Activated CD8-positive, alpha-beta memory T cell treated with anti-CD3 and anti-CD28 coated beads for 36 hours (primary cell): ENCODE results near the gene CAPN10. TPM values are rescaled to one million over a fixed set of nuclear protein-coding genes. Genes with fewer than 3 reads are reported as not detected.

Experiments used
- CTCF ChIA-PET: fragments of 350-600 bp; sonication (Branson Sonifier 250); formaldehyde crosslinking; loops from one replicate; lab custom pipeline; 2021; ENCODE audit warnings: antibody characterized with exemption; lab: Charles Lee
- POLR2A ChIA-PET: fragments of 350-600 bp; sonication (Branson Sonifier 250); formaldehyde crosslinking; loops from one replicate; lab custom pipeline; 2021; ENCODE audit warnings: antibody characterized with exemption; lab: Charles Lee
- total RNA-seq, 2 experiments: library from RNA; stranded (reverse); gene quantifications; one replicate each; pipeline ENCODE4 v1.2.3, GENCODE V29; 2021

The CAPN10 gene
- total RNA-seq, 2 experiments from 2014 or later, result 39.8 to 41.2 TPM

- POLR2A ChIA-PET, result no interaction called here
These were observed 7.3 kb downstream of the CAPN10 start for GRCh38 chr2:240593703-240594451.

GRCh38 chr2:240594511-240595380 is 8.2 kb downstream of the CAPN10 start:
- ChIA-PET POLR2A (no interaction called here), CTCF (interaction anchor here (0.9 to 1.6 kb wide), 3 partner anchors 13 to 33 kb away, joined by 3 to 4 read pairs (median 3); no protein-coding TSS in a partner anchor)

More at GRCh38 chr2:240593703-240594451, 7.3 kb downstream of the CAPN10 start:
- CTCF ChIA-PET, result interaction anchor here (0.9 to 1.6 kb wide), 3 partner anchors 12 to 34 kb away, joined by 3 to 4 read pairs (median 3); no protein-coding TSS in a partner anchor

GRCh38 chr2:240595381-240596079 is 9.0 kb downstream of the CAPN10 start:
- POLR2A ChIA-PET, result no interaction called here
- CTCF ChIA-PET, result interaction anchor here (1.6 kb wide), 1 partner anchor 32 kb away, joined by 4 read pairs; no protein-coding TSS in a partner anchor

- POLR2A ChIA-PET, result no interaction called here
- CTCF ChIA-PET, result no interaction called here
These were observed 9.5 kb downstream of the CAPN10 start for GRCh38 chr2:240596080-240596460.

DNA sequence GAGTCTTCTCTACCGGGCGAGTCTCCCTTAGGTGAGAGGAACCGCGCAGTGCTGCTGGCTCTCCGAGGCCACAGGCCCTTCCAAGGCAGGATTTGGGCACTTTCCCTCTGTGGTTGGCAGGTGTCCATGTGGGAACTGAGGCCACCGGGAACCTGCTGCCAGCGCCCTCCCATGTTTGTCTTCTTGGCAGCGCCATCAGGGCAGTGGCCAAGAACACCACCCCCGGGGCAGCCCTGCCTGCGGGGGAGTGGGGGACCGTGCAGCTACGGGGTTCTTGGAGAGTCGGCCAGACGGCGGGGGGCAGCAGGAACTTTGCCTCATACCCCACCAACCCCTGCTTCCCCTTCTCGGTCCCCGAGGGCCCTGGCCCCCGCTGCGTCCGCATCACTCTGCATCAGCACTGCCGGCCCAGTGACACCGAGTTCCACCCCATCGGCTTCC is 10.0 kb downstream of the CAPN10 start:
- CTCF ChIA-PET, result no interaction called here
- POLR2A ChIA-PET, result no interaction called here

- ChIA-PET POLR2A (no interaction called here), CTCF (no interaction called here)
These were observed 10.5 kb downstream of the CAPN10 start for GRCh38 chr2:240597054-240597418.

GRCh38 chr2:240597419-240598181 is 11.1 kb downstream of the CAPN10 start:
- ChIA-PET CTCF (no interaction called here), POLR2A (no interaction called here)

GRCh38 chr2:240598311-240598911 is 11.9 kb downstream of the CAPN10 start:
- ChIA-PET CTCF (no interaction called here), POLR2A (no interaction called here)

DNA sequence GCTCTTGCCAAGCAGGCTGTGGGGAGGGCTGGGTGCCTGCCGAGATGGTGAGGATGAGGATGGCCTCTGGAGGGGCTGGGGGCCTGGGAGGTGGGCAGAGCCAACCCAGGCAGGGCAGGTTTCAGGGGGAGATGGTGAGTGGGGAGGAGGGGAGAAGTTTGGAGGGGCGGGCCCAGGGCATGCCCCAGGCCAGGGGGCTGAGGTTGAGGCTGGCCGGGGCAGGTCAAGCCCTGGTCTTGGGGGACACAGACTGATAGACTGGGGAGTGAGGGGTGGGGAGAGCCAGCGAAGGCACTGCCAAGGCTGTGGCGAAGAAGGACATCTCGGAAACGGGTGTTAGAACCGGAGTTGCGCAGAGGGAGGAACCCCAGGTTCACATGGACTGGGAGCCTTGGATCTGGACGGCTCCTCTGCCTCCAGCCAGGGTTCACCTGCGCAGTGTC is 12.6 kb downstream of the CAPN10 start:
- ChIA-PET CTCF (no interaction called here), POLR2A (no interaction called here)

DNA sequence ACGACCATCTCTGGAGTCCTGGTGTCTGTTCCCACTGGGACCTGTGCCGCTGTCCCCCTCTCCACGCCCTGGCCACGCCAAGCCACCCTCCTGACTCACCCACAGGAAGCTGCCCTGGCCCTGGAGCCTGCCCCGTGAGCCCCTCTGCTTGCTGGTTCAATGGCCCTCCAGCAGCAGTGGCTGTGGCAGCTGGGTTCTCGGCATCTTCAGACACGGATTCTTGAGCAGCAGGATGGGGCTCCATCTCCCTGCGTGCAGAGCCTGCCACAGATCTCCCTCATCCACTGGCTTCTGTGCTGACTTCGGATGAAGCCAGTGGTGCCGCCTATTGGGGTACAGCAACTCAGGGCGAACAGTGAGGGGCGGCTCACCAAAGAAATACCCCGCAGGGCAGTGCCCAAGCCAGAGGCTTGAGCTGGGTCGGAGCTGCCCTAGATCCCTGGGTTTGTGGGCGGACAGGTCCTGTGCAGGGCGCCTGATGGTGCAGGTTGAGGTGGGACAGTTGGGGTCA is 14.0 kb downstream of the CAPN10 start:
- POLR2A ChIA-PET, result no interaction called here
- CTCF ChIA-PET, result no interaction called here

DNA sequence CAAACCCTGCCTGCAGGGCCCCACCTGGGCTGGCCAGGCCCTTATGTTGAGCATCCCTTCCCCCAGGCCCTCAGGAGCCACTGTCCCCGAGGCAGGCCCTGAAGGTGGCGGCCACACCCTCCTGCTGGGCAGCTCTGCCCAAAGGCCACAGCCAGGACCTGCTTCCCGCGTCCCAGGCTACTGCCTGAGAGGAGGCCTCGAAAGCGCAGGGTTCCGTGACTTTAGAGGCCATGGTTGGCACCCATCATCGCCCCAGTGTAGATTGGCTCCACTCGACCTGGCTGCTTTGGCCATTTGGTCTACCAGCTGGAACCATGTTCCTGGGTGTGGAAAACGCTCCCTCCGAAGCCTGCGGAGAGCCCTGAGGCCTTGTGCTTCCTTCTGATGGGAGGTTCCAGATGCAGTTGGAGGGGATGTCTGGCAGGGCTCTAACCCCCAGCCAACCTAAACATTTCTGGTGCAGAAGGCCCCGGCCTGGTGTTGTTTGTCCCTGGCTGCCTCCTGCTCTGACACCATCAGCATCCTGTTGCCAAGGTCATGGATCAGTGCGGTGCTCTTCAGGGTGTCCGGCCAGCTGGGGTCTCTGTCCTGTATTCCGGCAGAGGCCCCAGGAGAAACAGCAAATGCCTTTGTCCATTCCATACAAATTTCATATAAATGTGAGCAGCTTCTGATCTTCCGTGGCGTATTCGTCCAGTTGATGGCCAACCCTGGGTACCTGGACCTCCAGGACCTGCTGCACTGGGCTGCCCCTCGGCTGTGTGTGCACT is 14.7 kb downstream of the CAPN10 start:
- CTCF ChIA-PET, result no interaction called here
- POLR2A ChIA-PET, result no interaction called here

DNA sequence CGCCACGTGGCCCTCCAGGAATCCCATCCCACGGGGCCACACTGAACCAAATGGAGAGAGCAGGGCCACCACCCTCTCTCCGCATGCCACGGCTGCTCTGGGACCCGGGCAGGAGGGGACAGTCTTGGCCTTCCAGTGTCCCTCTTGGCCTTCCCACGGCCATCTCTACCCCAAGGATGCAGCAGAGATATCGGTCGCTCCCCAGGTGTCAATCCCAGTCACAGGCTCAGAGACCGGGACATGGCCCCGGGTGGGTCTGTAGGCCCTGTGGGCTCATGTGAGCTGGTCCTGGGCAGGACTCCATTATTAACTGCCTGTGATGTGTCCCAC is 15.3 kb downstream of the CAPN10 start:
- CTCF ChIA-PET, result no interaction called here
- POLR2A ChIA-PET, result no interaction called here

DNA sequence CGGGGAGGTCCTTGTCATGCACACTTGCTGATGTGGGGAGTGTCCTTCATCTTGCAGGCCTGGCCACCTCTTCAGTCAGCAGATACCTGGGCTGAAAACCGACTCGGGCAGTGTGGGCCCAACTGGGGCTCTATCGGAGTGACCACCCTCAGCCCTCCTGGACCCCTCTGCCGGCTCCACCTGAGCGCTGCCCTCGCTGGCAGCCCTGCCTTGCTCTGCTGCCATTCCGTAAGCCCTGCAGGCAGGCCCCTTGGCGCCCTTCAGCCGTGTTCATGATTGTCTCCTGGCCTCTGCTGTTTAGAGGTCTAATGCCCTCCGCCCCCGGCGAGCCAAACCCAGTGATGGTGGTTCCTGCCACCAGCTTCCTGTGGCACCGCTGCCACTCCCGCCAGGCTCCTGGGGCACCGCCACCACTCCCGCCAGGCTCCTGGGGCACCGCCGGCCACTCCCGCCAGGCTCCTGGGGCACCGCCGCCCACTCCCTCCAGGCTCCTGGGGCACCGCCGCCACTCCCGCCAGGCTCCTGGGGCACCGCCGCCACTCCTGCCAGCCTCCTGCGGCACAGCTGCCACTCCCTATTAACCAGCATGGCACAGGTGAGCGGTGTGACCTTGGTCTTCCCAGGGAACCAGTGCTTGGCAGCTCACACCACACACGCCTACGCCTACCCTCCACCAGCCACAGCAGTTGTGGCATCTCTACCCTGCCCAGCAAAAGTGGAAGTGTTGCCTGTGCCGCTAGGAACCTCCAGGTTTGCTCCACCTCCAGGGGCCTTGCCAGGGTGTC is 15.9 kb downstream of the CAPN10 start:
- CTCF ChIA-PET, result no interaction called here
- POLR2A ChIA-PET, result no interaction called here

DNA sequence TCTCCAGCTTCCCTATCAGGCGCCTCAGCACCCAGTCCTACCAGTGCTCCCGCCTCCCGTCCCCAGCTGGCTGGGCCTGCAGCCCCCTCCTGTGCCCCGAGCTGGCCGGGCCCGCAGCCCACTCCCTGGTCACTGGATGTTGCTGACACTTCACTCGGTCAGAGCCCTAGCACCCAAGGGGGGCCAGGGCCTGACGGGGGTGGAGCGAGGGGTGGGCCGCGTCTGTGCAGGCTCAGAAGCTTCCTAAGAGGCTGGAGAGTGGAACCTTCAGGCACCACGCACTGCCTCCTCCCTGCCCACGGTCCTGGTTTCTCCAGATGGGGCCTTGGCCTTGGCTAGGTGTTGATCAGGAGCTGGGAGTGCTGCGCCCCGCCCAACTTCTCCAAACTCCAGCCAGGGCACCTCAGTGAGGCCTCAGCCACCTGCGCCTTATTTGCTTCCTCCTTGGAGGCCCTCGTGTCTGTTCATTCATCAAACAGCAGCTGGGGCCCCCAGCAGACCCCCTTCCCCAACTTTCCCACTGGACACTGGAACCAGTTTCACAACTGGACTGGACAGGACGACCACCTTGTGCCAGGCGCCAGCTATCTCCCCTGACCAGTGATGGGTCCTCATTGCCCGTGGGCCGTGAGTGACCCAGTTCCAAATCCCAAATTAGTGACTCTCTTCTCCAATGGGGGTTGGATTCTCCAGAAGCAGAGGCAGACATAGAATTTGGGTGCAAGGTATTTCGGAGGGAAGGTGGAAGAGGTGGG is 16.7 kb downstream of the CAPN10 start:
- POLR2A ChIA-PET, result no interaction called here

DNA sequence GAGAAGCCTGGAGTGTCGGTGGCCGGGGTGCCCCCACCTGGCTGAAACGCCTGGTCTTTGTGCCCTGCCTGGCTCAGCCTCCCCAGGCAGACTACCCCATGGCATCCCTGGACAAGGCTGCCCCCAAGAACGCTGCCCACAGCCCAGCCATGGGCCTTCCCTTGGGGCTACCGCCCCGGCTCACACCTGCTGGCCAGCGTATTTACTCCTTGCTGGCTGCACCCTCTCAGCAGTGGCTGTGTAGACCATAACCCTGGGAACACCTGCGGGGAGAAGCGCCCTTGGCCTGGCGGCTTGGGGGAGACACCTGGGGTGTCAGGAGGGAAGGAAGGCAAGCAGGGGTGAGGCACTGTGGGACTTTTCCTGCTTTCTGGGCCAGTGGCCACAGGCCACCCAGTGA is 17.3 kb downstream of the CAPN10 start:
- POLR2A ChIA-PET, result no interaction called here
- CTCF ChIA-PET, result interaction anchor here (1.3 kb wide), 1 partner anchor 32 kb away, joined by 3 read pairs; no protein-coding TSS in a partner anchor

More for the DNA sequence above, 16.7 kb downstream of the CAPN10 start:
- CTCF ChIA-PET, result no interaction called here

GRCh38 chr2:240604291-240604938 is 17.9 kb downstream of the CAPN10 start:
- POLR2A ChIA-PET, result no interaction called here

More at GRCh38 chr2:240604291-240604938, 17.9 kb downstream of the CAPN10 start:
- CTCF ChIA-PET, result interaction anchor here (1.3 kb wide), 1 partner anchor 32 kb away, joined by 3 read pairs; no protein-coding TSS in a partner anchor
